ENCODE measurements around the gene FAM181B. TPM values are rescaled to one million over a fixed set of nuclear protein-coding genes. Genes with fewer than 3 reads are reported as not detected.

Gene FAM181B
- total RNA-seq, 1 experiment from 2014 or later, result 0.44 TPM

DNA sequence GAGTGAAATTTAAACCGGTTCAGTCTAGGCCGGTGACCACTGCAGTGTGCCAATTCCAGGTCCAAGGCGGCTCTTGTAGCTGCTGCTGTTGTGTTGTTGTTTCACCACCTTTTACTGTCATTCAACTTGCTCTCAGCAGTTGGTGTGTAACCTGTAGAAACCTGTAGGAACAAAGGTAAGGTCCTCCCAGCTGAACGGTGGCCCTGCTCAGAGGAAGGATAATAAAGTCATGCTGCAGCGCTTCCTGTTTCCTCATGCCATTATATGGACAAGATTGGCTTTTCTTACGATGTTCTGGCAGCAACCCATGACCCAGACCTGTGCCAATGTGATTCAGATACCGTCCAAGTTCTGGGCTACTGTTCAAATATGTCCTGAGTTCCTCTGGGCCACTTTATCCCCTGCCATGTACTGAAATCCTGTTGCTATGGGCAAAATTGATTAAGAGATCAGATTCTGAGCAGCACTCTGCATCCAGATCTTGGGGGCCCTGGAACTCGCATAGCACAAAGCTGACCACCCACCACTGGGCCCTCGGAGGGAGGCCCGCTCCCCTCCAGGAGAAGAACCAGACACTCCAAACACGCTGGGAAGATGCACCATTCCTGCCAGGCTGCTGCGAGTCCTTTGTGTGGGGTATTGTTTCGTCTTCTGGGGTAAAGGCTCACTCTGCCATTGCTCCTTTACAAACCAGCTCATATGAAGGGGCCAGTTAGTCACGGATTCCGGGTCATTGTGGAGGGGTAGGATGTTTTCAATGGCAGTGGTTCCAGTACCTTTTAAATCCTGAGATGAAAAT lies 13.2 kb downstream of the FAM181B start:
- Histone ChIP-seq H2AFZ (ENCODE audit: low read length) (no peak overlapping the region), H3K79me2 (ENCODE audit: insufficient read depth, low read length) (no peaks in the 10 kb centered on the region), H2BK15ac (ENCODE audit: low read depth, low read length) (no peak overlapping the region), H2BK12ac (ENCODE audit: insufficient read length, low read depth, low read length) (no peak overlapping the region), H3K23ac (ENCODE audit: insufficient read length, low read depth, low read length) (no peak overlapping the region), H2BK20ac (ENCODE audit: low read depth, low read length, poor library complexity, severe bottlenecking) (no peak overlapping the region), H4K5ac (ENCODE audit: insufficient read length, low read depth, low read length) (no peak overlapping the region), H3K9ac (ENCODE audit: extremely low read depth, insufficient read length, low read length) (no peak overlapping the region), H3K14ac (ENCODE audit: insufficient read depth, low read length) (no peak overlapping the region), H4K8ac (replicated peaks; ENCODE audit: insufficient read length, low read depth, low read length) (no peak overlapping the region), H3K23me2 (ENCODE audit: insufficient read length, low read depth, low read length, poor library complexity, severe bottlenecking) (no peaks in the 10 kb centered on the region), H3K4me2 (ENCODE audit: insufficient read depth, insufficient read length, low read length) (no peak overlapping the region), H3K27me3 (ENCODE audit: insufficient read depth, low read length) (no peaks in the 10 kb centered on the region), H2AK5ac (ENCODE audit: insufficient read length, low read length) (no peak overlapping the region), H3K4ac (ENCODE audit: low read depth, low read length) (no peak overlapping the region), H4K91ac (ENCODE audit: insufficient read length, low read depth, low read length) (no peak overlapping the region), H3K18ac (ENCODE audit: insufficient read length, low read depth, low read length) (no peak overlapping the region), H3K56ac (ENCODE audit: insufficient read length, low read depth, low read length) (no peak overlapping the region), H2BK120ac (ENCODE audit: low read depth, low read length, poor library complexity, severe bottlenecking) (no peak overlapping the region), H4K20me1 (ENCODE audit: control insufficient read depth, insufficient read depth, insufficient read length) (no peaks in the 10 kb centered on the region), H3T11ph (ENCODE audit: low read length) (no peak overlapping the region), H3K27ac (ENCODE audit: insufficient read length, low read depth, low read length) (no peak overlapping the region), H3K4me1 (ENCODE audit: insufficient read depth, low read length) (no peaks in the 10 kb centered on the region), H2BK5ac (ENCODE audit: insufficient read length, low read length) (no peak overlapping the region), H3K79me1 (ENCODE audit: insufficient read depth, low read depth, low read length, poor library complexity, severe bottlenecking) (no peaks in the 10 kb centered on the region), H3K9me3 (ENCODE audit: control insufficient read depth, low read depth, low read length) (no peaks in the 10 kb centered on the region)
- Mint-ChIP-seq H3K27me3 (ENCODE audit: low read depth) (no peaks in the 10 kb centered on the region; the same call in 1 of the 2 replicates), H3K9me3 (no peaks in the 10 kb centered on the region), H3K4me3 (no peak overlapping the region), H3K27ac (no peak overlapping the region; a peak in 1 of 7 replicates), H3K36me3 (ENCODE audit: insufficient read depth in 1 of 3, low read depth in 3 of 3) (no peaks in the 10 kb centered on the region), H3K4me1 (peaks cover 6 to 21% of the 10 kb centered on the region in 2 experiments)
- TF ChIP-seq, protein P1, sequence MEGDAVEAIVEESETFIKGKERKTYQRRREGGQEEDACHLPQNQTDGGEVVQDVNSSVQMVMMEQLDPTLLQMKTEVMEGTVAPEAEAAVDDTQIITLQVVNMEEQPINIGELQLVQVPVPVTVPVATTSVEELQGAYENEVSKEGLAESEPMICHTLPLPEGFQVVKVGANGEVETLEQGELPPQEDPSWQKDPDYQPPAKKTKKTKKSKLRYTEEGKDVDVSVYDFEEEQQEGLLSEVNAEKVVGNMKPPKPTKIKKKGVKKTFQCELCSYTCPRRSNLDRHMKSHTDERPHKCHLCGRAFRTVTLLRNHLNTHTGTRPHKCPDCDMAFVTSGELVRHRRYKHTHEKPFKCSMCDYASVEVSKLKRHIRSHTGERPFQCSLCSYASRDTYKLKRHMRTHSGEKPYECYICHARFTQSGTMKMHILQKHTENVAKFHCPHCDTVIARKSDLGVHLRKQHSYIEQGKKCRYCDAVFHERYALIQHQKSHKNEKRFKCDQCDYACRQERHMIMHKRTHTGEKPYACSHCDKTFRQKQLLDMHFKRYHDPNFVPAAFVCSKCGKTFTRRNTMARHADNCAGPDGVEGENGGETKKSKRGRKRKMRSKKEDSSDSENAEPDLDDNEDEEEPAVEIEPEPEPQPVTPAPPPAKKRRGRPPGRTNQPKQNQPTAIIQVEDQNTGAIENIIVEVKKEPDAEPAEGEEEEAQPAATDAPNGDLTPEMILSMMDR (conservative IDR thresholded peaks at IDR 0.05), result no peak
- no peak for DNase-seq
- no CpG with 5 or more reads among the region's 15 CpGs for WGBS (ENCODE audit: extremely low coverage, insufficient read length, low lambda C conversion rate)

All from H9 (cell line).